ENCODE results near the gene ABCC11. TPM values are rescaled to one million over a fixed set of nuclear protein-coding genes. Genes with fewer than 3 reads are reported as not detected.

ABCC11 gene
- total and polyA plus RNA-seq, 2 of the 13 experiments (the other 11 are each of a cell fraction or from before 2014, with no cell fraction given): 1.0 to 1.4 TPM

DNA sequence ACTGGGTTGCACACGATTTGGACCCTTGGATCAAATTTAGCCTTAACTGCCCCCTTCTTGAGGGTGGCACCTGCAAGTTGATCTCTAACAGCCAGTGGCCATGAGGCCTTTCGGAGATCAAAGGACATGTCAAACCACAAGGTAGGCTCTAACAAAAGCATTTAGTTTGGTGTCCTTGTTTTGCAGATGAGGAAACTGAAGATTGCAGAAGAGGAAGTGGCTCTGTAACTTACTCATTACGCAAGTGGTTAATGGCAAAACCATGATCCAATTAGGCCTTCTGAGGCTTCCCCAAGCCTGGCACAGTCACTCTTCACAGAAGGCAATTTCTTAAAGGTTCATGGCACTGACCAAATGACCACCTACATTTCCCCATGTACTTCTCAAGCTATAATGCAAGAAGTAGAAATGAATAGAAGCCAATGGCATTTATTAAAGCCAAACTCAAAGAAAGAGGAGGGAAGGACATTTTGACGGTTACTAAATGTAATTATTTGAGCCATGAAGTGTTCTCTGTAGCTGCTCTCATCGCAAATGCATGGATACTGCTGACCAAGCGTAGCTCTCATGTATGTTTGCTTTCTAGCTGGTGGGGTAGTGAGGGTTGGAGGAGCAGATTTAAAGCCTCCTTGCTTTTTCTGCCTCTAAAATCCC lies 58.8 kb downstream of the ABCC11 start (continued):
- TF ChIP-seq HMG20A (CRISPR knock-in tag; IDR thresholded peaks at IDR 0.05; ENCODE audit: borderline replicate concordance) (peak; percentile 88), ZBTB44 (CRISPR knock-in tag; IDR thresholded peaks at IDR 0.05) (no peak), NFE2 (CRISPR knock-in tag; IDR thresholded peaks at IDR 0.05) (no peak), NCOA5 (CRISPR knock-in tag; IDR thresholded peaks at IDR 0.05) (no peak), NR2F6 (IDR thresholded peaks at IDR 0.05) (0 out of 2 replicates have a peak, but pooled peaks have one; percentile 13), NR2F6 (CRISPR knock-in tag; IDR thresholded peaks at IDR 0.05) (peak; percentile 71; the same call in 1 of the 2 replicates), SOX6 (IDR thresholded peaks at IDR 0.05) (no peak), SOX6 (CRISPR knock-in tag; IDR thresholded peaks at IDR 0.05) (peak; percentile 90), ZNF883 (CRISPR knock-in tag; IDR thresholded peaks at IDR 0.05; ENCODE audit: not compliant biosample characterization) (no peak), TBP (CRISPR knock-in tag; IDR thresholded peaks at IDR 0.05) (no peak), ZBTB46 (CRISPR knock-in tag; IDR thresholded peaks at IDR 0.05; ENCODE audit: borderline replicate concordance) (no peak), SALL1 (CRISPR knock-in tag; IDR thresholded peaks at IDR 0.05) (peak; percentile 50), ZNF253 (CRISPR knock-in tag; IDR thresholded peaks at IDR 0.05; ENCODE audit: borderline replicate concordance) (no peak), GFI1 (CRISPR knock-in tag; IDR thresholded peaks at IDR 0.05; ENCODE audit: borderline replicate concordance) (0 out of 2 replicates have a peak, but pooled peaks have one; percentile 29), ZNF569 (CRISPR knock-in tag; IDR thresholded peaks at IDR 0.05; ENCODE audit: borderline replicate concordance) (no peak), ZNF75D (CRISPR knock-in tag; IDR thresholded peaks at IDR 0.05; ENCODE audit: borderline replicate concordance) (no peak), ZFP91 (CRISPR knock-in tag; IDR thresholded peaks at IDR 0.05; ENCODE audit: borderline replicate concordance) (no peak; the same call in 1 of the 2 replicates), RCOR2 (CRISPR knock-in tag; IDR thresholded peaks at IDR 0.05) (peak; percentile 81), RAD51 (IDR thresholded peaks at IDR 0.05; ENCODE audit: borderline replicate concordance) (no peak), ZSCAN21 (CRISPR knock-in tag; IDR thresholded peaks at IDR 0.05; ENCODE audit: borderline replicate concordance) (no peak), CBFB (CRISPR knock-in tag; IDR thresholded peaks at IDR 0.05) (peak; percentile 95), TBX2 (CRISPR knock-in tag; IDR thresholded peaks at IDR 0.05; ENCODE audit: borderline replicate concordance) (peak; percentile 77), SMAD9 (CRISPR knock-in tag; IDR thresholded peaks at IDR 0.05) (no peak), CENPX (CRISPR knock-in tag; IDR thresholded peaks at IDR 0.05) (no peak)
- TF ChIP-seq, protein P1, sequence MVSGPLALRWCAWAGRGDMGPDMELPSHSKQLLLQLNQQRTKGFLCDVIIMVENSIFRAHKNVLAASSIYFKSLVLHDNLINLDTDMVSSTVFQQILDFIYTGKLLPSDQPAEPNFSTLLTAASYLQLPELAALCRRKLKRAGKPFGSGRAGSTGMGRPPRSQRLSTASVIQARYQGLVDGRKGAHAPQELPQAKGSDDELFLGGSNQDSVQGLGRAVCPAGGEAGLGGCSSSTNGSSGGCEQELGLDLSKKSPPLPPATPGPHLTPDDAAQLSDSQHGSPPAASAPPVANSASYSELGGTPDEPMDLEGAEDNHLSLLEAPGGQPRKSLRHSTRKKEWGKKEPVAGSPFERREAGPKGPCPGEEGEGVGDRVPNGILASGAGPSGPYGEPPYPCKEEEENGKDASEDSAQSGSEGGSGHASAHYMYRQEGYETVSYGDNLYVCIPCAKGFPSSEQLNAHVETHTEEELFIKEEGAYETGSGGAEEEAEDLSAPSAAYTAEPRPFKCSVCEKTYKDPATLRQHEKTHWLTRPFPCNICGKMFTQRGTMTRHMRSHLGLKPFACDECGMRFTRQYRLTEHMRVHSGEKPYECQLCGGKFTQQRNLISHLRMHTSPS (CRISPR knock-in tag; IDR thresholded peaks at IDR 0.05; ENCODE audit: low read depth): peak; percentile 73

Measured in HepG2 (cell line).